ENCODE measurements around the gene PREB. TPM values are rescaled to one million over a fixed set of nuclear protein-coding genes. Genes with fewer than 3 reads are reported as not detected.

Gene PREB
- total and polyA plus RNA-seq, 2 of the 13 experiments (the other 11 are each of a cell fraction or from before 2014, with no cell fraction given), result 112 to 192 TPM

DNA sequence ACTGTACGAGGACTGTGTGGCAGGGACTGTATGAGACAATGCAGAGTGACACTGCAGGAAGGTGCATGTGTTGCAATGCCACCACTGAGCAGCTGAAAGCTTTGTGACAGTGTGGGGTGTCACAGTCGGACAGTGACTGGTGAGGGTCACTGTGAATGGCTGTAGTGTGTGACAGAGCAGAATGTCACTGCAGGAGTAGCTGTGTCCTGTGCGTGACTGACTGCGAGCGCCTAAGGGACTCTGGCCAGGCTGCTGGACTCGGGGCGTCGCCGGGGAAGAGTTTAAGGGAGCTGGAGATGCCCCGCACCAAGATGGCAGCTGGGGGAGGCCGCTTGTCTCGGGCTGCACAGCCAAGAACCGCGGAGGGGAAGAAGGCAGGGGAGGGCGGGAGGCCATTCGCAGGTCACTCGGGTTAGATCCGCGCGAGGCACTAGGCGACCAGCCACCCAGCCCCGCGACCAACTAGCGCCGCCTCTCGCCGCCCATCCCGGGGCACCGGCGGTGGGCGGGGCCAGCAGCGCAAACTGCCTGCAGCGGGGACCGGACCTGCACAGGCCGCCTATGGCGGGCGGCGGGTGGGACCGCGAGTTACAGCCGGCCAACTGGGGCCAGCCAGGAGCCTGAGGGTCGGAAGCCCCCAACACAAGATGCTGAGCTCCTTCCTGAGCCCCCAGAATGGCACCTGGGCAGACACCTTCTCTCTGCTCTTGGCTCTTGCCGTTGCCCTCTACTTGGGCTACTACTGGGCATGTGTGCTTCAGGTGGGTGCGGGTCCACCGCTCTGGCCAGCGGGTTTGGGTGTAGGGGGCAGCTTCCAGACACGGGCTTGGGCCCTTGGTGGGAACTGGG, 10.9 kb downstream of the PREB start, which contains the start of gene ABHD1 (continued):
- TF ChIP-seq, protein P1, sequence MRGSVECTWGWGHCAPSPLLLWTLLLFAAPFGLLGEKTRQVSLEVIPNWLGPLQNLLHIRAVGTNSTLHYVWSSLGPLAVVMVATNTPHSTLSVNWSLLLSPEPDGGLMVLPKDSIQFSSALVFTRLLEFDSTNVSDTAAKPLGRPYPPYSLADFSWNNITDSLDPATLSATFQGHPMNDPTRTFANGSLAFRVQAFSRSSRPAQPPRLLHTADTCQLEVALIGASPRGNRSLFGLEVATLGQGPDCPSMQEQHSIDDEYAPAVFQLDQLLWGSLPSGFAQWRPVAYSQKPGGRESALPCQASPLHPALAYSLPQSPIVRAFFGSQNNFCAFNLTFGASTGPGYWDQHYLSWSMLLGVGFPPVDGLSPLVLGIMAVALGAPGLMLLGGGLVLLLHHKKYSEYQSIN (CRISPR knock-in tag; IDR thresholded peaks at IDR 0.05; ENCODE audit: borderline replicate concordance), result no peak
- TF ChIP-seq SCMH1 (CRISPR knock-in tag; IDR thresholded peaks at IDR 0.05; ENCODE audit: borderline replicate concordance), result no peak
- no peak for TF ChIP-seq ZBTB42 (CRISPR knock-in tag; IDR thresholded peaks at IDR 0.05)
- TF ChIP-seq ZNF766 (CRISPR knock-in tag; IDR thresholded peaks at IDR 0.05; ENCODE audit: borderline replicate concordance), result no peak; the same call in 1 of the 2 replicates
- TF ChIP-seq ZNF773 (CRISPR knock-in tag; IDR thresholded peaks at IDR 0.05; ENCODE audit: borderline replicate concordance), result no peak; the same call in 1 of the 2 replicates
- no peak for TF ChIP-seq ZNF75D (CRISPR knock-in tag; IDR thresholded peaks at IDR 0.05; ENCODE audit: borderline replicate concordance)
- TF ChIP-seq, protein P2, sequence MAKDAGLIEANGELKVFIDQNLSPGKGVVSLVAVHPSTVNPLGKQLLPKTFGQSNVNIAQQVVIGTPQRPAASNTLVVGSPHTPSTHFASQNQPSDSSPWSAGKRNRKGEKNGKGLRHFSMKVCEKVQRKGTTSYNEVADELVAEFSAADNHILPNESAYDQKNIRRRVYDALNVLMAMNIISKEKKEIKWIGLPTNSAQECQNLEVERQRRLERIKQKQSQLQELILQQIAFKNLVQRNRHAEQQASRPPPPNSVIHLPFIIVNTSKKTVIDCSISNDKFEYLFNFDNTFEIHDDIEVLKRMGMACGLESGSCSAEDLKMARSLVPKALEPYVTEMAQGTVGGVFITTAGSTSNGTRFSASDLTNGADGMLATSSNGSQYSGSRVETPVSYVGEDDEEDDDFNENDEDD (CRISPR knock-in tag; IDR thresholded peaks at IDR 0.05; ENCODE audit: borderline replicate concordance), result no peak
- TF ChIP-seq, protein P3, sequence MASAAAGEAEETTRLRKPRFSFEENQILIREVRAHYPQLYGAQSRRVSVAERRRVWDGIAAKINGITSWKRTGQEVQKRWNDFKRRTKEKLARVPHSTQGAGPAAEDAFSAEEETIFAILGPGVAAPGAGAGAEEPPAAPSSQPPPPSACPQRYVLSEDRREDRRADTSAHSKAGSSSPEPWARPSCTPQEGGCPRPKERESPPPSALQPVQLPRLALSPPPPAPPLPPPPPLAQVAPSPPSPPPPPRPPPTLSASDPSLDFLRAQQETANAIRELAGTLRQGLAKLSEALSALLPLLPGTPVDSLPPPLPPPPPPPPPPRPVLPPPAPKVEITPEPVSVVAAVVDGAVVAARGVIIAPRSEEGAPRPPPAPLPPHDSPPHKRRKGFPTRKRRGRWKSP (CRISPR knock-in tag; IDR thresholded peaks at IDR 0.05), result peak; percentile 92; the same call in 1 of the 2 replicates
- TF ChIP-seq, protein P4, sequence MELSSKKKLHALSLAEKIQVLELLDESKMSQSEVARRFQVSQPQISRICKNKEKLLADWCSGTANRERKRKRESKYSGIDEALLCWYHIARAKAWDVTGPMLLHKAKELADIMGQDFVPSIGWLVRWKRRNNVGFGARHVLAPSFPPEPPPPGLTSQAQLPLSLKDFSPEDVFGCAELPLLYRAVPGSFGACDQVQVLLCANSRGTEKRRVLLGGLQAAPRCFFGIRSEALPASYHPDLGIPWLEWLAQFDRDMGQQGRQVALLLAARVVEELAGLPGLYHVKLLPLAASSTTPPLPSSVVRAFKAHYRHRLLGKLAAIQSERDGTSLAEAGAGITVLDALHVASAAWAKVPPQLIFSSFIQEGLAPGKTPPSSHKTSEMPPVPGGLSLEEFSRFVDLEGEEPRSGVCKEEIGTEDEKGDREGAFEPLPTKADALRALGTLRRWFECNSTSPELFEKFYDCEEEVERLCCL (CRISPR knock-in tag; IDR thresholded peaks at IDR 0.05; ENCODE audit: borderline replicate concordance), result peak; percentile 33
- 0 out of 2 replicates have a peak, but pooled peaks have one; percentile 33 for TF ChIP-seq ATF7-NPFF (CRISPR knock-in tag; IDR thresholded peaks at IDR 0.05; ENCODE audit: low read depth)
- TF ChIP-seq ZNF367 (CRISPR knock-in tag; IDR thresholded peaks at IDR 0.05; ENCODE audit: borderline replicate concordance), result no peak
- TF ChIP-seq ZBTB7A (CRISPR knock-in tag; IDR thresholded peaks at IDR 0.05), result no peak
- TF ChIP-seq KDM5A (IDR thresholded peaks at IDR 0.05; ENCODE audit: borderline replicate concordance, low read length), result no peak
- no peak for TF ChIP-seq THYN1 (CRISPR knock-in tag; IDR thresholded peaks at IDR 0.05; ENCODE audit: borderline replicate concordance, low read depth)
- TF ChIP-seq, protein P5, sequence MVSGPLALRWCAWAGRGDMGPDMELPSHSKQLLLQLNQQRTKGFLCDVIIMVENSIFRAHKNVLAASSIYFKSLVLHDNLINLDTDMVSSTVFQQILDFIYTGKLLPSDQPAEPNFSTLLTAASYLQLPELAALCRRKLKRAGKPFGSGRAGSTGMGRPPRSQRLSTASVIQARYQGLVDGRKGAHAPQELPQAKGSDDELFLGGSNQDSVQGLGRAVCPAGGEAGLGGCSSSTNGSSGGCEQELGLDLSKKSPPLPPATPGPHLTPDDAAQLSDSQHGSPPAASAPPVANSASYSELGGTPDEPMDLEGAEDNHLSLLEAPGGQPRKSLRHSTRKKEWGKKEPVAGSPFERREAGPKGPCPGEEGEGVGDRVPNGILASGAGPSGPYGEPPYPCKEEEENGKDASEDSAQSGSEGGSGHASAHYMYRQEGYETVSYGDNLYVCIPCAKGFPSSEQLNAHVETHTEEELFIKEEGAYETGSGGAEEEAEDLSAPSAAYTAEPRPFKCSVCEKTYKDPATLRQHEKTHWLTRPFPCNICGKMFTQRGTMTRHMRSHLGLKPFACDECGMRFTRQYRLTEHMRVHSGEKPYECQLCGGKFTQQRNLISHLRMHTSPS (CRISPR knock-in tag; IDR thresholded peaks at IDR 0.05; ENCODE audit: low read depth), result no peak; the same call in 1 of the 2 replicates
- no peak for TF ChIP-seq ZFP36L1 (CRISPR knock-in tag; IDR thresholded peaks at IDR 0.05)
- TF ChIP-seq, protein P6, sequence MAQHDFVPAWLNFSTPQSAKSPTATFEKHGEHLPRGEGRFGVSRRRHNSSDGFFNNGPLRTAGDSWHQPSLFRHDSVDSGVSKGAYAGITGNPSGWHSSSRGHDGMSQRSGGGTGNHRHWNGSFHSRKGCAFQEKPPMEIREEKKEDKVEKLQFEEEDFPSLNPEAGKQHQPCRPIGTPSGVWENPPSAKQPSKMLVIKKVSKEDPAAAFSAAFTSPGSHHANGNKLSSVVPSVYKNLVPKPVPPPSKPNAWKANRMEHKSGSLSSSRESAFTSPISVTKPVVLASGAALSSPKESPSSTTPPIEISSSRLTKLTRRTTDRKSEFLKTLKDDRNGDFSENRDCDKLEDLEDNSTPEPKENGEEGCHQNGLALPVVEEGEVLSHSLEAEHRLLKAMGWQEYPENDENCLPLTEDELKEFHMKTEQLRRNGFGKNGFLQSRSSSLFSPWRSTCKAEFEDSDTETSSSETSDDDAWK (CRISPR knock-in tag; IDR thresholded peaks at IDR 0.05), result no peak
- no peak for TF ChIP-seq JARID2 (CRISPR knock-in tag; IDR thresholded peaks at IDR 0.05; ENCODE audit: insufficient replicate concordance)

Measured in HepG2 (cell line).